ENCODE results near the gene ENTPD2. TPM values are rescaled to one million over a fixed set of nuclear protein-coding genes. Genes with fewer than 3 reads are reported as not detected.
A peak's percentile ranks its signal among the peaks of the same experiment; 100 is the strongest.

ENTPD2 gene
- total and polyA plus RNA-seq, 9 of the 15 experiments (the other 6 are each of a cell fraction or from before 2014, with no cell fraction given) = 0.04 to 0.60 (median 0.14) TPM; not detected in 4

- DNase-seq (ENCODE audit: extremely low read depth in 1 of 4, low spot score in 3 of 4) = no peak
- Histone ChIP-seq H3K4me1 (replicated peaks in 1 of 2; ENCODE audit: control insufficient read depth in 2 of 2, insufficient read depth in 2 of 2, low read length in 2 of 2) (peaks cover 19 to 39% of the 10 kb centered on the region in 2 experiments; a peak in 4 of 5 replicates), H3K4me2 (ENCODE audit: insufficient read depth, low read length) (no peak overlapping the region), H3K79me2 (ENCODE audit: control insufficient read depth, insufficient read depth, low read length) (peaks cover 30% of the 10 kb centered on the region), H3K36me3 (ENCODE audit: control insufficient read depth, insufficient read depth, low read length) (peaks cover 34% of the 10 kb centered on the region), H3K27me3 (ENCODE audit: control insufficient read depth in 2 of 2, insufficient read depth in 2 of 2, low read length in 2 of 2) (no peaks in the 10 kb centered on the region), H3K9me1 (ENCODE audit: control insufficient read depth, insufficient read depth, low read length) (no peaks in the 10 kb centered on the region), H3K27ac (ENCODE audit: extremely low read depth, low read depth, low read length) (no peak overlapping the region), H4K20me1 (replicated peaks; ENCODE audit: control insufficient read depth, insufficient read depth, low read length) (no peaks in the 10 kb centered on the region), H3K4me3 (no peak overlapping the region), H2AFZ (ENCODE audit: low read depth, low read length) (no peak overlapping the region), H3K9me3 (replicated peaks; ENCODE audit: control insufficient read depth, insufficient read depth, low read depth, low read length) (no peaks in the 10 kb centered on the region), H3K9ac (ENCODE audit: insufficient read depth in 1 of 2, low read depth in 2 of 2, low read length in 2 of 2) (peak overlapping the region in 1 of 2 experiments; percentile 77; a peak in 2 of 4 replicates)
- intact Hi-C loops (cut with micrococcal nuclease) (no loop called here), in situ Hi-C loops (cut with MboI) (no loop called here)
- no peak for ATAC-seq
- POLR2A ChIA-PET = interaction anchor here (1.0 to 3.3 kb wide), 5 partner anchors 8 to 34 kb away, joined by 3 to 18 read pairs (median 5); partner anchors contain the start of gene UAP1L1
- TF ChIP-seq RBFOX2 (IDR thresholded peaks at IDR 0.05; ENCODE audit: low read depth, low read length) (0 out of 2 replicates have a peak, but pooled peaks have one; percentile 13), POLR2G (IDR thresholded peaks at IDR 0.05; ENCODE audit: low read depth, low read length) (0 out of 2 replicates have a peak, but pooled peaks have one; percentile 6), NEUROD1 (IDR thresholded peaks at IDR 0.05; ENCODE audit: borderline replicate concordance, low read depth, low read length, partially characterized antibody) (no peak)
- no peak for FAIRE-seq
- BruUV-seq (replicated peaks) = no TSS peak
- CTCF ChIA-PET (ENCODE audit: low intra/inter-chr PET ratio) = no interaction called here
- WGBS (ENCODE audit: insufficient coverage, low coverage, missing lambda C conversion rate) = 76% methylated on average over 10 of the region's 11 CpGs
These were observed 35.5 kb upstream of the ENTPD2 start for GRCh38 chr9:137089232-137089947.

GRCh38 chr9:137088121-137088520 is 34.3 kb upstream of the ENTPD2 start:
- H3K27ac ChIP-seq (ENCODE audit: extremely low read depth, low read depth, low read length) = peak overlapping the region; percentile 81; the same call in 2 of the 3 replicates
- peaks cover 30% of the 10 kb centered on the region for H3K79me2 ChIP-seq (ENCODE audit: control insufficient read depth, insufficient read depth, low read length)
- 43% methylated on average over 5 of the region's 5 CpGs for WGBS (ENCODE audit: insufficient coverage, low coverage, missing lambda C conversion rate)
- POLR2A ChIA-PET = interaction anchor here (0.7 to 3.3 kb wide), 5 partner anchors 9 to 42 kb away, joined by 4 to 18 read pairs (median 5); no protein-coding TSS in a partner anchor
- in situ Hi-C loops (cut with MboI) (no loop called here), intact Hi-C loops (cut with micrococcal nuclease) (no loop called here)
- H3K4me2 ChIP-seq (ENCODE audit: insufficient read depth, low read length) = peak overlapping the region; percentile 86
- H4K20me1 ChIP-seq (replicated peaks; ENCODE audit: control insufficient read depth, insufficient read depth, low read length) = no peaks in the 10 kb centered on the region
- no peaks in the 10 kb centered on the region for H3K27me3 ChIP-seq (ENCODE audit: control insufficient read depth in 2 of 2, insufficient read depth in 2 of 2, low read length in 2 of 2)
- peak overlapping the region; percentile 79; the same call in 1 of the 2 replicates for H3K4me3 ChIP-seq
- no peaks in the 10 kb centered on the region for H3K9me3 ChIP-seq (replicated peaks; ENCODE audit: control insufficient read depth, insufficient read depth, low read depth, low read length)
- H3K9ac ChIP-seq (ENCODE audit: insufficient read depth in 1 of 2, low read depth in 2 of 2, low read length in 2 of 2) = peak overlapping the region; percentile 46 to 81; a peak in 3 of 4 replicates
- H2AFZ ChIP-seq (ENCODE audit: low read depth, low read length) = no peak overlapping the region
- peaks cover 34% of the 10 kb centered on the region for H3K36me3 ChIP-seq (ENCODE audit: control insufficient read depth, insufficient read depth, low read length)
- no peak for TF ChIP-seq KLF13 (tag; IDR thresholded peaks at IDR 0.05; ENCODE audit: borderline replicate concordance, low read depth)
- TF ChIP-seq ZNF395 (CRISPR knock-in tag; IDR thresholded peaks at IDR 0.05) = 0 out of 2 replicates have a peak, but pooled peaks have one; percentile 8
- CTCF ChIA-PET (ENCODE audit: low intra/inter-chr PET ratio) = interaction anchor here (0.6 kb wide), 1 partner anchor 41 kb away, joined by 5 read pairs; no protein-coding TSS in a partner anchor
- FAIRE-seq = no peak
- peaks cover 29 to 51% of the 10 kb centered on the region in 2 experiments; a peak in 4 of 5 replicates for H3K4me1 ChIP-seq (replicated peaks in 1 of 2; ENCODE audit: control insufficient read depth in 2 of 2, insufficient read depth in 2 of 2, low read length in 2 of 2)
- no peaks in the 10 kb centered on the region for H3K9me1 ChIP-seq (ENCODE audit: control insufficient read depth, insufficient read depth, low read length)
- no peak for ATAC-seq
- no peak for DNase-seq (ENCODE audit: extremely low read depth in 1 of 4, low spot score in 3 of 4)
- BruUV-seq (replicated peaks) = TSS peak; percentile 50

Data from K562 (cell line).